ENCODE measurements around the gene ODAD2. TPM values are rescaled to one million over a fixed set of nuclear protein-coding genes. Genes with fewer than 3 reads are reported as not detected.
A peak's percentile ranks its signal among the peaks of the same experiment; 100 is the strongest.

ODAD2 gene, protein sequence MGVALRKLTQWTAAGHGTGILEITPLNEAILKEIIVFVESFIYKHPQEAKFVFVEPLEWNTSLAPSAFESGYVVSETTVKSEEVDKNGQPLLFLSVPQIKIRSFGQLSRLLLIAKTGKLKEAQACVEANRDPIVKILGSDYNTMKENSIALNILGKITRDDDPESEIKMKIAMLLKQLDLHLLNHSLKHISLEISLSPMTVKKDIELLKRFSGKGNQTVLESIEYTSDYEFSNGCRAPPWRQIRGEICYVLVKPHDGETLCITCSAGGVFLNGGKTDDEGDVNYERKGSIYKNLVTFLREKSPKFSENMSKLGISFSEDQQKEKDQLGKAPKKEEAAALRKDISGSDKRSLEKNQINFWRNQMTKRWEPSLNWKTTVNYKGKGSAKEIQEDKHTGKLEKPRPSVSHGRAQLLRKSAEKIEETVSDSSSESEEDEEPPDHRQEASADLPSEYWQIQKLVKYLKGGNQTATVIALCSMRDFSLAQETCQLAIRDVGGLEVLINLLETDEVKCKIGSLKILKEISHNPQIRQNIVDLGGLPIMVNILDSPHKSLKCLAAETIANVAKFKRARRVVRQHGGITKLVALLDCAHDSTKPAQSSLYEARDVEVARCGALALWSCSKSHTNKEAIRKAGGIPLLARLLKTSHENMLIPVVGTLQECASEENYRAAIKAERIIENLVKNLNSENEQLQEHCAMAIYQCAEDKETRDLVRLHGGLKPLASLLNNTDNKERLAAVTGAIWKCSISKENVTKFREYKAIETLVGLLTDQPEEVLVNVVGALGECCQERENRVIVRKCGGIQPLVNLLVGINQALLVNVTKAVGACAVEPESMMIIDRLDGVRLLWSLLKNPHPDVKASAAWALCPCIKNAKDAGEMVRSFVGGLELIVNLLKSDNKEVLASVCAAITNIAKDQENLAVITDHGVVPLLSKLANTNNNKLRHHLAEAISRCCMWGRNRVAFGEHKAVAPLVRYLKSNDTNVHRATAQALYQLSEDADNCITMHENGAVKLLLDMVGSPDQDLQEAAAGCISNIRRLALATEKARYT
- 3.8 TPM for polyA plus RNA-seq (2013)

DNA sequence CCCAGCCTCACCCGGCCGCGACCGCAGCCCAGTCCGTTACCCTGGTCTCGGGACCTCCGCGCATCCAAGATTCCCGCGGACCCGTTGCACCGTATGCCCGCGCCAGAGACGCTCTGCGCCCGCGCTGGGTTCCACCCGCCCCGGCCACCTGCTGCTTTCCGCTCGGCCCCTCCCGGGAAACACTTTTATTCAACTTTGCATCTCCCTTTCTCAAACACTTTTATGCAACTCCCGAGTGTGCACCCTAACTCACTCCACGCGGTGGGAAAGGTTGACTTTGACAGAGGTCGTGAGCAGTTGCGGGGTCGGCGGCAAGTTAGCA lies at the start of gene ODAD2:
TSS of gene ODAD2 (minus strand) at position 126 of the 322 bp plus-strand sequence. CDS start 3,937 bp downstream, outside the sequence.
- no peak for DNase-seq

DNA sequence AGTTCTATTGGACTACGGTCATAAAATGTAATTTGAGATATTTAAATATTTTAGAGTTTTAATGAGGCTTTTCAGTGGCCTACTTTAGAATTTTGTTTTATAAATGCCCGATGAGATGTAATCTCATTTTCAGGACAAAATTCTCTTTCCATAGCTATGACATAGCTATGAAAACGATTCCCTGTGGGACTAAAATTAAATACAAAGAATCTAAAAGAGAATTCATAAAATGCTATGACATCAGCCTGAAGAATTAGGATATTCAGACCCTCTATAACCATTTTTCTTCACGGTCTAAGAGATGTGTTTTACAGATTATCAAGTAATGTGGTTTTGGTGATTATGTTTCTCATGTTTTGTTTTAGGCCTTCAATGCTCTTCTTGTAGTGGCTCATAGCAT lies 48.2 kb upstream of the ODAD2 start:
- Histone ChIP-seq H3K4me3 (ENCODE audit: control insufficient read depth in 1 of 7, extremely low read depth in 1 of 7, insufficient read depth in 4 of 7, low read depth in 2 of 7, low read length in 6 of 7) (no peak overlapping the region), H3K27me3 (replicated peaks in 2 of 5; ENCODE audit: control insufficient read depth in 4 of 5, insufficient read depth in 5 of 5, low read length in 4 of 5) (no peaks in the 10 kb centered on the region), H3K4me1 (ENCODE audit: control extremely low read depth in 1 of 4, control insufficient read depth in 4 of 4, insufficient read depth in 4 of 4, low read length in 3 of 4) (no peaks in the 10 kb centered on the region), H3K27ac (ENCODE audit: insufficient read depth in 1 of 2, low read depth in 1 of 2, low read length in 2 of 2, poor library complexity in 1 of 2, severe bottlenecking in 2 of 2) (no peak overlapping the region), H3K36me3 (ENCODE audit: control insufficient read depth in 4 of 4, insufficient read depth in 4 of 4, low read length in 3 of 4) (no peaks in the 10 kb centered on the region), H3K9me3 (ENCODE audit: control extremely low read depth in 1 of 5, control insufficient read depth in 4 of 5, insufficient read depth in 2 of 5, low read depth in 1 of 5, low read length in 4 of 5) (no peaks in the 10 kb centered on the region)
- no peak for DNase-seq
- ChIA-PET CTCF (no interaction called here), POLR2A (no interaction called here)
- WGBS (ENCODE audit: insufficient coverage) = no CpG with 5 or more reads among the region's 4 CpGs

More for the DNA sequence above, at the start of gene ODAD2:
- ChIA-PET POLR2A (interaction anchor here (0.6 kb wide), 1 partner anchor 203 kb away, joined by 3 read pairs; no protein-coding TSS in a partner anchor), CTCF (no interaction called here)
- peaks cover 0 to 2% (median 0%) of the 10 kb centered on the region in 5 experiments for H3K27me3 ChIP-seq (replicated peaks in 2 of 5; ENCODE audit: control insufficient read depth in 4 of 5, insufficient read depth in 5 of 5, low read length in 4 of 5)
- H3K27ac ChIP-seq (ENCODE audit: insufficient read depth in 1 of 2, low read depth in 1 of 2, low read length in 2 of 2, poor library complexity in 1 of 2, severe bottlenecking in 2 of 2) = peak within 1 kb of the TSS; percentile 66 to 86
- H3K36me3 ChIP-seq (ENCODE audit: control insufficient read depth in 4 of 4, insufficient read depth in 4 of 4, low read length in 3 of 4) = no peaks in the 10 kb centered on the region
- no peaks in the 10 kb centered on the region for H3K9me3 ChIP-seq (ENCODE audit: control extremely low read depth in 1 of 5, control insufficient read depth in 4 of 5, insufficient read depth in 2 of 5, low read depth in 1 of 5, low read length in 4 of 5)
- peaks cover 2 to 8% (median 5%) of the 10 kb centered on the region in 4 experiments for H3K4me1 ChIP-seq (ENCODE audit: control extremely low read depth in 1 of 4, control insufficient read depth in 4 of 4, insufficient read depth in 4 of 4, low read length in 3 of 4)
- H3K4me3 ChIP-seq (ENCODE audit: control insufficient read depth in 1 of 7, extremely low read depth in 1 of 7, insufficient read depth in 4 of 7, low read depth in 2 of 7, low read length in 6 of 7) = peak within 1 kb of the TSS; percentile 71 to 95 (median 85)
- under 1% methylated on average over 22 of the region's 30 CpGs for WGBS (ENCODE audit: insufficient coverage)

DNA sequence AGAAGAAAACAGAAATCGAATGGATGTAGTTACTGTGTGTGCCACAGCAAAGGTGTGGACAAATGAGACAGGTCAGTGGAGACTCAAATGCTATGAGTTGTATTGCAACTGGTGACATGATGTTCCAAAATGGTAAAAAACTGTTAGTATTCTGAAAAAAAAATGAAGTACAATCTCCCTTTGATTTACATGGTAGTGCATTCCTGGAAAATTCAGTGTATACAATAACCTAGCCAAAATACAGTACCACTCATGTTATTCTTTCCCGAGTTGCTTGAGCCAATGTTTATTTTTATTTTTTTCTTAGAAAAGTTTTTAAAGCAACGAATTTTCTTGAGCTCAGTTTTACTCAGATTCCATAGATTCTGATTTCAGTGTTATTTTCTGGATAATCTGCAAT lies 47.7 kb upstream of the ODAD2 start:
- ChIA-PET CTCF (no interaction called here), POLR2A (no interaction called here)
- Histone ChIP-seq H3K27me3 (replicated peaks in 2 of 5; ENCODE audit: control insufficient read depth in 4 of 5, insufficient read depth in 5 of 5, low read length in 4 of 5) (no peaks in the 10 kb centered on the region), H3K4me1 (ENCODE audit: control extremely low read depth in 1 of 4, control insufficient read depth in 4 of 4, insufficient read depth in 4 of 4, low read length in 3 of 4) (no peaks in the 10 kb centered on the region), H3K4me3 (ENCODE audit: control insufficient read depth in 1 of 7, extremely low read depth in 1 of 7, insufficient read depth in 4 of 7, low read depth in 2 of 7, low read length in 6 of 7) (no peak overlapping the region), H3K36me3 (ENCODE audit: control insufficient read depth in 4 of 4, insufficient read depth in 4 of 4, low read length in 3 of 4) (no peaks in the 10 kb centered on the region), H3K27ac (ENCODE audit: insufficient read depth in 1 of 2, low read depth in 1 of 2, low read length in 2 of 2, poor library complexity in 1 of 2, severe bottlenecking in 2 of 2) (no peak overlapping the region), H3K9me3 (ENCODE audit: control extremely low read depth in 1 of 5, control insufficient read depth in 4 of 5, insufficient read depth in 2 of 5, low read depth in 1 of 5, low read length in 4 of 5) (no peaks in the 10 kb centered on the region)
- no peak for DNase-seq
- WGBS (ENCODE audit: insufficient coverage) = 92% methylated on average over 1 of the region's 3 CpGs

DNA sequence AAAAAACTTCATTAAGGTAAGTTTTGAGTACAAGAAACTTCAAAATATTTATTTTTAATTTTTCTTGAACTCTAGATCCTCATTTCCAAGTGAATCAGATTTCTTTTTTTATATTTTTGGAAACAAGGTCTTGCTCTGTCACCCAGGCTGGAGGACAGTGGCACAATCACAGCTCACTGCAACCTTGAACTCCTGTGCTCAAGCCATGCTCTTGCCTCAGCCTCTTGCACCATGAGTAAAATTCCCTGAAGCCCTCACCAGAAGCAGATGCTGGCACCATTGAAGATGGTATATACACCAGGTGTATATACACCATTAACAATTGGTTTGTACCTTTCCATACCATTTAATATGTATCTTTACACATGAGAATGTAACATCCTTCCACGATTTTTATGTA lies 45.1 kb upstream of the ODAD2 start:
- POLR2A ChIA-PET = no interaction called here

DNA sequence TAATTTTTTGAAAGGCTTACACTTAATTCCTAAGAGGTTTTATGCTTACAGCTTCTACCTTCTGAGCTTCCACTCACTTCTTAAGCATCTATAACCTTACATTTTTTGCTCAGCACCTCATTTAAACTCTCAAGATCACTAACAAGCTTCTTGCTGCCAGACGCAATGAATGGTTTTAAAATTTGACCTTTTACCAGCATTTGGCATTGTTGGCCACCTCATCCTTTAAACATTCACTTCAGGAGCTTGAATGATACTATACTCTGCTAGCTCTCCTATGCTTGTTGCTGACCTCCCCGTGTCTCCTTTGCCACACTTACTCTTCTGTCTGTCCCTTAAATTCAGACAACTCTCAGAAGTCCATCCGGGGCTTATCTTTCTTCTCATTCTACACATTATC lies 37.7 kb upstream of the ODAD2 start:
- 93% methylated on average over 3 of the region's 3 CpGs for WGBS (ENCODE audit: insufficient coverage)

More for the DNA sequence above, 45.1 kb upstream of the ODAD2 start:
- Histone ChIP-seq H3K9me3 (ENCODE audit: control extremely low read depth in 1 of 5, control insufficient read depth in 4 of 5, insufficient read depth in 2 of 5, low read depth in 1 of 5, low read length in 4 of 5) (no peaks in the 10 kb centered on the region), H3K27me3 (replicated peaks in 2 of 5; ENCODE audit: control insufficient read depth in 4 of 5, insufficient read depth in 5 of 5, low read length in 4 of 5) (no peaks in the 10 kb centered on the region), H3K36me3 (ENCODE audit: control insufficient read depth in 4 of 4, insufficient read depth in 4 of 4, low read length in 3 of 4) (no peaks in the 10 kb centered on the region), H3K4me1 (ENCODE audit: control extremely low read depth in 1 of 4, control insufficient read depth in 4 of 4, insufficient read depth in 4 of 4, low read length in 3 of 4) (no peaks in the 10 kb centered on the region), H3K4me3 (ENCODE audit: control insufficient read depth in 1 of 7, extremely low read depth in 1 of 7, insufficient read depth in 4 of 7, low read depth in 2 of 7, low read length in 6 of 7) (no peak overlapping the region), H3K27ac (ENCODE audit: insufficient read depth in 1 of 2, low read depth in 1 of 2, low read length in 2 of 2, poor library complexity in 1 of 2, severe bottlenecking in 2 of 2) (no peak overlapping the region)
- WGBS (ENCODE audit: insufficient coverage) = no CpG with 5 or more reads among the region's 1 CpG
- CTCF ChIA-PET = no interaction called here
- DNase-seq = no peak

DNA sequence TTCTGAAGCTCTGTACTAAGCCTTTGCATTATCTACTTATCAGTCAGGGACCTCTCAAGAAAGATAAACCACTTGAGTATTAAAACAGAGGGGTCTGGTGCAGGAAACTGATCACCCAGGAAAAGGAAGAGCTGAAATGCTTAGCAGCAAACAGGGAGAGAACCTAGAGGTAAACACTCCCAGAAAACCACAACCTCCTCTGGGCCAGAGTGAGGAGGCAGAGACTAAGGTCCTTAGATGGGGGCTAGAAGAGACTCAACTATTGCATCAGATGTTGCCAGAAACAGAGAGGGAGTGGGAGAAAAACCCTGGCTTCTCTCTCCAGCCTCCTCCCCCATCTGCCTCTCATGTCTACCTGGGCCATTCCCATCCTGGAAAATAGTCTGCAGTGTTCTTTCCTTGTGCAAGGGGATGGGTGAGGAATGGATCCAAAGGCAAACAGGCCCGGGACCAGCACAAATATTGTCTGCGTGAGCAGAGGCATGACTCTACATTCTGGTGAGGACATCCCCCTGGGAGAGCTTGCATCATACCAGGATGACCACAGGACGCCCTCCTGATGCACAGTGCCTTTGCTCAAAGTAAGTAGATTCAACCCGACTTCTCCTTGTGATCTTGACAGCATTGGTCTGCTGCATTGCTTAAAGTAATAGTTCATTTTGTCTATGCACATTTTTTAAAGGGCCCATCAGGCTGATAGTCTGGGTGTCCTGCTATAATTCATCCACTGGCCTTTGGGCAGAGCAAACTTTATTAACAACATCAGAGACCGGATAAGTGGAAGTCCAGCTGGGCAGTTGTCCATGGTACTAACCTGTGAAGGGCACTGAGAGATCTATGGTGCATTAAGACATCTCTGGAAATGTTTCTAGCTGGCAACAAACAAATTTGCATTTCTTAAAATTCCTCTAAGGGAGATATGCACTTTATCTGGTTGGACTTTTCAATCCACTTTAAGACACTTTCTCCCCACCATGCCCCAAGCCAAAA lies 22.4 kb upstream of the ODAD2 start:
- no peak for DNase-seq
- POLR2A ChIA-PET = no interaction called here
- H3K36me3 ChIP-seq (ENCODE audit: control insufficient read depth in 4 of 4, insufficient read depth in 4 of 4, low read length in 3 of 4) = no peaks in the 10 kb centered on the region
- CTCF ChIA-PET = no interaction called here
- 100% methylated on average over 5 of the region's 5 CpGs for WGBS (ENCODE audit: insufficient coverage)
- H3K4me3 ChIP-seq (ENCODE audit: control insufficient read depth in 1 of 7, extremely low read depth in 1 of 7, insufficient read depth in 4 of 7, low read depth in 2 of 7, low read length in 6 of 7) = no peak overlapping the region
- H3K27ac ChIP-seq (ENCODE audit: insufficient read depth in 1 of 2, low read depth in 1 of 2, low read length in 2 of 2, poor library complexity in 1 of 2, severe bottlenecking in 2 of 2) = no peak overlapping the region
- H3K4me1 ChIP-seq (ENCODE audit: control extremely low read depth in 1 of 4, control insufficient read depth in 4 of 4, insufficient read depth in 4 of 4, low read length in 3 of 4) = no peaks in the 10 kb centered on the region
- no peaks in the 10 kb centered on the region for H3K27me3 ChIP-seq (replicated peaks in 2 of 5; ENCODE audit: control insufficient read depth in 4 of 5, insufficient read depth in 5 of 5, low read length in 4 of 5)
- peaks cover 0 to 2% (median 0%) of the 10 kb centered on the region in 5 experiments for H3K9me3 ChIP-seq (ENCODE audit: control extremely low read depth in 1 of 5, control insufficient read depth in 4 of 5, insufficient read depth in 2 of 5, low read depth in 1 of 5, low read length in 4 of 5)

More for the DNA sequence above, 37.7 kb upstream of the ODAD2 start:
- no peaks in the 10 kb centered on the region for H3K27me3 ChIP-seq (replicated peaks in 2 of 5; ENCODE audit: control insufficient read depth in 4 of 5, insufficient read depth in 5 of 5, low read length in 4 of 5)
- DNase-seq = no peak
- no peaks in the 10 kb centered on the region for H3K36me3 ChIP-seq (ENCODE audit: control insufficient read depth in 4 of 4, insufficient read depth in 4 of 4, low read length in 3 of 4)
- H3K27ac ChIP-seq (ENCODE audit: insufficient read depth in 1 of 2, low read depth in 1 of 2, low read length in 2 of 2, poor library complexity in 1 of 2, severe bottlenecking in 2 of 2) = no peak overlapping the region
- peaks cover 0 to 4% (median 0%) of the 10 kb centered on the region in 5 experiments for H3K9me3 ChIP-seq (ENCODE audit: control extremely low read depth in 1 of 5, control insufficient read depth in 4 of 5, insufficient read depth in 2 of 5, low read depth in 1 of 5, low read length in 4 of 5)
- ChIA-PET POLR2A (no interaction called here), CTCF (no interaction called here)
- no peak overlapping the region for H3K4me3 ChIP-seq (ENCODE audit: control insufficient read depth in 1 of 7, extremely low read depth in 1 of 7, insufficient read depth in 4 of 7, low read depth in 2 of 7, low read length in 6 of 7)
- no peaks in the 10 kb centered on the region for H3K4me1 ChIP-seq (ENCODE audit: control extremely low read depth in 1 of 4, control insufficient read depth in 4 of 4, insufficient read depth in 4 of 4, low read length in 3 of 4)
